Measurements from ENCODE around the gene WDR87.
"Not testable (repeated sequence)": the region's sequence is repeated elsewhere in the genome, so short reads cannot be mapped to it uniquely, and the experiment has no call there.

The WDR87 gene

GRCh38 chr19:37926711-37927110 is 20.3 kb upstream of the WDR87 start:
- no peaks in the 10 kb centered on the region for H3K27me3 ChIP-seq (ENCODE audit: insufficient read depth, poor library complexity, severe bottlenecking)
- TF ChIP-seq GABPA (IDR thresholded peaks at IDR 0.05; ENCODE audit: low read depth) (no peak), CTCF (IDR thresholded peaks at IDR 0.05; ENCODE audit: insufficient read depth, low read length) (no peak), SPI1 (IDR thresholded peaks at IDR 0.05; ENCODE audit: borderline replicate concordance, low read depth) (no peak)
- no peak overlapping the region for H3K4me3 ChIP-seq (replicated peaks; ENCODE audit: insufficient read depth, low read length)
- DNase-seq (ENCODE audit: low read depth in 1 of 2, low spot score in 1 of 2): no peak
- no peak overlapping the region for H3K27ac ChIP-seq (replicated peaks)

DNA sequence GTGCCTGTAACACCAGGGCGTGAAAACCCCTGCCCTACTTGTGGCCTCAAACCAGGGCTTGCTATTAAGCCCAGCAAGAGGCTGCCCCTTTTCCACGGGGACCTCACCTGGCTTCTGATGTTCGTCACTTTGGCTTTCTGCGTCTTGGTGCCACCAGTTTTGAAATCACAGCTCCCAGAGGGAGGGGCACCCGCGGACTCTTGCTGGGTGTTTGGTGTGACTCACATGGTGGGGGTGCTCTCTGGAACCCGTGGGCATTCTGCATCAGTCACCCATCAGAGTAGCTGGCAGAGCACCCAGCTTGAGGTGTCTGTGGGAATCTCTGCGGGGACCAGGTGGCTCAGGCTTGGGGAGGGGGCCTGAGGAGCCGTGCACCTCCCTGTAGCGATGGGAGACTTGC is 19.9 kb upstream of the WDR87 start:
- no peak for DNase-seq (ENCODE audit: low read depth in 1 of 2, low spot score in 1 of 2)
- TF ChIP-seq SPI1 (IDR thresholded peaks at IDR 0.05; ENCODE audit: borderline replicate concordance, low read depth) (no peak), CTCF (IDR thresholded peaks at IDR 0.05; ENCODE audit: insufficient read depth, low read length) (no peak), GABPA (IDR thresholded peaks at IDR 0.05; ENCODE audit: low read depth) (no peak), REST (IDR thresholded peaks at IDR 0.05; ENCODE audit: insufficient replicate concordance, low read depth) (no peak), POLR2AphosphoS5 (IDR thresholded peaks at IDR 0.05; ENCODE audit: low read depth) (no peak)
- Histone ChIP-seq H3K4me3 (replicated peaks; ENCODE audit: insufficient read depth, low read length) (no peak overlapping the region), H3K27ac (replicated peaks) (no peak overlapping the region), H3K27me3 (ENCODE audit: insufficient read depth, poor library complexity, severe bottlenecking) (no peaks in the 10 kb centered on the region)

- no peak for DNase-seq (ENCODE audit: low read depth in 1 of 2, low spot score in 1 of 2)
- no peak for TF ChIP-seq SPI1 (IDR thresholded peaks at IDR 0.05; ENCODE audit: borderline replicate concordance, low read depth)
- TF ChIP-seq CTCF (IDR thresholded peaks at IDR 0.05; ENCODE audit: insufficient read depth, low read length): no peak
- no peak for TF ChIP-seq GABPA (IDR thresholded peaks at IDR 0.05; ENCODE audit: low read depth)
- TF ChIP-seq REST (IDR thresholded peaks at IDR 0.05; ENCODE audit: insufficient replicate concordance, low read depth): no peak
- no peak for TF ChIP-seq POLR2AphosphoS5 (IDR thresholded peaks at IDR 0.05; ENCODE audit: low read depth)
- no peaks in the 10 kb centered on the region for H3K27me3 ChIP-seq (ENCODE audit: insufficient read depth, poor library complexity, severe bottlenecking)
- no peak overlapping the region for H3K4me3 ChIP-seq (replicated peaks; ENCODE audit: insufficient read depth, low read length)
- no peak overlapping the region for H3K27ac ChIP-seq (replicated peaks)
These were observed 18.8 kb upstream of the WDR87 start for GRCh38 chr19:37925212-37925611.

- not testable (repeated sequence) for H3K27me3 ChIP-seq (ENCODE audit: insufficient read depth, poor library complexity, severe bottlenecking); DNase-seq (ENCODE audit: low read depth in 1 of 2, low spot score in 1 of 2); H3K27ac ChIP-seq (replicated peaks); H3K4me3 ChIP-seq (replicated peaks; ENCODE audit: insufficient read depth, low read length)
These were observed 18.2 kb upstream of the WDR87 start for GRCh38 chr19:37924573-37924972.

All from HL-60 (cell line).